GM10847 (cell line): Measurements from ENCODE around the gene SPTLC2.

ENCODE experiments used
- POLR2A ChIP-seq: IDR thresholded peaks from 2 replicates; pipeline ENCODE4 v1.6.1; 2011; ENCODE audit not compliant: insufficient read length; ENCODE audit errors: extremely low read depth

Gene SPTLC2

DNA sequence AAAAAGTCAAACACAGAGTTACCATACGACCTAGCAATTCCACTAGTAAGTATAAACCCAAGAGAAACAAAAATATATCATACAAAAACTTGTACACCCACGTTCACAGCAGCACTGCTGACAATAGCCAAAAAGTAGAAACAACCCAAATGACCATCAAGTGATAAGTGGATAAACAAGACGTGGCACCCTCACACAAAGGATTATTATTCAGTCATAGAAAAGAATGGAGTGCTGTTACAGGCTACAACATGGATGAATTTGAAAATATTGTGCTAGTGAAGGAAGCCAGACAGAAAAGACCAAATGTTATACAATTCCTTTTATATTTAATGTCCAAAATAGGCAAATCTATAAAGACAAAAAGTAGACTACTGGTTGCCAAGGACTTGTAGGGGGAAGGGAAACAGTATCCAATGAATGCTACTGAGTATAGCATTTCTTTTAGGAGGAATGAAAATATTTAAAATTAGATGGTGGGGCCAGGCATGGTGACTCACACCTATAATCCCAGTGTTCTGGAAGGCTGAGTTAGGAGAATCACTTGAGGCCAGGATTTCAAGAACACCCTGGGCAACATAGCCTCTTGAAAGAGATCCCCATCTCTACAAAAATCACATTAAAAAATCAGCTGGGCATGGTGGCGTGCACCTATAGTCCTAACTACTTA is 41.9 kb downstream of the SPTLC2 start:
- TF ChIP-seq POLR2A: no peak

DNA sequence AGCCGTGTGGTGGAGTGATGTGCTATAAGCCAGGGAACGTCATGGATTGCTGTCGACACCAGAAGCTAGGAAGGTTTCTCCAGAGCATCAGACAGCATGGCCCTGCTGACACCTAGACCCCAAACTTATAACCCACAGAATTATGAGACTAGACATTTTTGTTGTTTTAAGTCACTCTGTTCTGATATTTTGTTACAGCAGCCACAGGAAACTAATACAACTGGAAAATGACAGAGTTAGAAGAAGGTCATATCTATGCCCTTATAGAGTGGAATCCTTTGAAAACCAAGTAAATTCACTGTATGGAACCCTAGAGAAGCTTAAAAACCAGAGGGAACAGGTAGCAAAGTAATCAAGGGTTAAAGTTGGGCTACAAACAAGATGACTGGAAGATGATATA is 42.5 kb downstream of the SPTLC2 start:
- TF ChIP-seq POLR2A: no peak

DNA sequence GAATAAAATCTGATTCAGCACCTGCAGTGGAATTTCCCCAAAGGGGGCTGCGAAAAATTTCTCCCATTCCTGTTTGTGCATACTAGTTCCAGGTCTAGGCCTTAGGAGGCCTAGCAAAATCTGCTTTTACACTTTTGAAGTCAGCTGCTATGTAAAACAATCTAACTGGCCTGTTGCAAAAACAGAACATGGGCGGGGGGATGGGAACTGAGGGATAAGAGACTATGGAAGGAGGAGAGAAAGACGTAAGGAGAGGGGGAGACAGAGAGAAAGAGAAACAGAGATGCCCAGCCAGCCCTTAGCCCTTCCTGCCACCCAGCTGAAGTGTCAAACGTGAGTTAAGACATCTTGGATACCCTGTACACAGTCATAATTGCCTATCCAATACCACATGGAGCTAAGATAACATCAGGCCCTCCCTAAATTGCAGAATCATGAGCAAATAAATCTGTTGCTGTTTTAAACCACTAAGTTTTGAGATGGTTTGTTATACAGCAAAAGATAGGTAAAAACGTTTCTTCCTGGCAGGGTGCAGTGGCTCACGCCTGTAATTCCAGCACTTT is 45.6 kb downstream of the SPTLC2 start:
- no peak for TF ChIP-seq POLR2A

DNA sequence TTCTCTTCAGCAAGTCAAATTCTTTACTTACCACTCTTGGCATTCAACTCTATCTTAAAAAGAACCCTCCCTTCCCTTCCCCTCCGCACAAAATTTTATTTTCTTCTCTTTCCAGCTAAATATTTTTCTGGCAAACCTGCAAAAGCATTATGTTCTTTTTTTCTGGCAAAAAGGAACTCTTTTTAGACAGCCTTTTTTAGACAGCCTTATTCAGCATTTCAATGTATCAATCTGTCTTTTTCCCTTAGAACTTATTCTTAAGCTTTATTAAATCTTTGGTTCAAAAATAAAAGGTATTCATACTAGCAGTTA is 50.5 kb downstream of the SPTLC2 start:
- TF ChIP-seq POLR2A: no peak

DNA sequence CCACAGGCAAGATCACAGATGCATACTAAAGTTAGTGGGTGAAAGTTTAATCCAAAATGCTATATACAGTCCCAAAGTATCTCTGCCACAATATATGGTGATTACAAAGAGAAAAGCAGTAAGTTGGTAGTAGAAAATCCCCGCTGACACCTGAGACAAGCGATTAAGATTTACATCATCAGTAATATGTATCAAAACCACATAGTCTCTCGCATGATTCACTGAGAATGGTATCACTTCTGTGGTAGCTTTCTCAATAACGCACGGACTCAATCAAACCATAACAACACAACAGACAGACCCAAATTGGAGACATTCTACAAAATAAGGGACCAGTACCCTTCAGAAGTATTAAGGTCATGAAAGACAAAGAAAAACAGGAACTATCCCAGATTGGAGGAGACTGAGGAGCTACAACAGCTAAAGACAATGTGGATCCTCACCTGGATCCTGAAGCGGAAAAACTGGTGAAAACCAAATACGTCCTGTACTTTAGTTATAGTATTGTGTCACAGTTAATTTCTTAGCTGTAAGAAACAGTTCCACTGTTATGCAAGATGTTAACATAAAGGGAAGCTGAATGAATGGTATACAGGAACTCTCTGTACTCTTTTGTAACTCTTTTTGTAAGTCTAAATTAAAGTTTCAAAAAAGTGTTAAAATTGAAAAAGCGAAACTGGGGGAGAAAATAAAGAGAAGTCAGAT is 51.0 kb downstream of the SPTLC2 start:
- TF ChIP-seq POLR2A: no peak

DNA sequence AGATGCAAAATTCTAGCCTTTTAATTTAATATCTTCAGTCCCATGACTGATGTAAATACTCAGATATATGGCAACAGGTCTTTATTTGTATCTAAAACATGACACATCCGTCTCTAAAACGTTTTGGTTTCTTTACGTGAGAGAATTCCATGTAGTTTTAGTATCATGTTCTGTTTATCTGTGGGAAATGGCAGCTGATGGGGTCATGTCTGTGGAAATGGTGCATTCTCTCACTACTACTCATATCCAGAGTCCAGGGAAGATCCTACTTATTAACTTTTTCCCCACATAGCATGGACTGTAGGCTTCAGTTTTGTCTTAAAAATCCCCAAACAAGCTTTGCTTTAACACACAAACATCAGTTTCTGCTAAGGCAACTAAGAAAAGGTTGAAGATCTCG is 53.8 kb downstream of the SPTLC2 start:
- no peak for TF ChIP-seq POLR2A

DNA sequence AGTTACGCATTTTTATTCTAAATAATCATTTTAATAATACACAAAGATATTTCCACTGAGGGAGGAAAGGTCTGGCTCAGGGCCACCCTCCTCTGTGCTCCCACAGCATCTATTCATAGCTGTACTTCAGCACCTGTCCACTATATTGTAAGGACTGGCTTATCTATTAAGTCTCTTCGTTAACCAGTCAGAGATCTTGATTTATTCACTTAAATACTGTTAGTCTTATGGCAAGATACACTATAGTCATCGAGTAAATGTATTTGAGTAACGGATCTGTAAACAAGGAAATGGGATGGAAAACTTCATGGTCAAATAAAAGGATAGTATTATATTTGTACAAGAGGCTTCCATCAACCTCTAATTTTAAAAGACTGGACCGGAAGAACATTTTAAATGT is 54.6 kb downstream of the SPTLC2 start:
- no peak for TF ChIP-seq POLR2A

DNA sequence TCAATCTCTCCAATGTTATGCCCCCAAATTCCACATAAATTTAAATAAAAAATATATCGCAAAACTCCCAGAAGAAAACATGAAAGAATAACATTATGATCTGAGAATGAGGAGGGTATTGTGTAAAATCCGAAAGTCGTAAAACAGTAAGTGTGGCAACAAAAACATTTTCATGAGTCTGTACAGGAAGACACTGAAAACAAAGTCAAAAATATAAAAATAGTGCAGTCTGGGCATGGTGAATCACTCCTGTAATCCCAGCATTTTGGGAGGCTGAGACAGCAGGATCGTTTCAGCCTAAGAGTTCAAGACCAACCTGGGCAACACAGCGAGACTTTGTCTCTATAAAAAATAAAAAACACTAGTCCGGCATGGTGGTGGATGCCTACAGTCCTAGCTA is 57.1 kb downstream of the SPTLC2 start:
- no peak for TF ChIP-seq POLR2A

DNA sequence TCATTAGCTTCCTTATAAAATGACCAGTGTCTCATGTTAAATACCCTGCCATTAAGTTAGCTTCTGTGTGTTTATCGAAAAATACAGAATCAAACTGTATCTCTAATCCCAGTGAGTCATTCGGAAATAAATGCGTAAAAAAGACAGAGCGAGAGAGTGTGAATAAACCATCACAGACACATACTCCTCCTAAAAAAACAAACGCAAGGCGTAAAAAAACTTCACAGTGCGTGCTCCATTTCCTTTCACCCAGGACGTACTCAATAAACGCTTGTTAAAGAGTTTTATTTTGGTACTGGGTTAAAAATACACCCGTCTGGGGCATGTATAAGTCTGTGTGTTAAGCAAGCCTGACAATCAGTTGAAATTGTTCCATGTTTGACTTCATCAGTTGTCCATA is 59.0 kb downstream of the SPTLC2 start:
- no peak for TF ChIP-seq POLR2A

DNA sequence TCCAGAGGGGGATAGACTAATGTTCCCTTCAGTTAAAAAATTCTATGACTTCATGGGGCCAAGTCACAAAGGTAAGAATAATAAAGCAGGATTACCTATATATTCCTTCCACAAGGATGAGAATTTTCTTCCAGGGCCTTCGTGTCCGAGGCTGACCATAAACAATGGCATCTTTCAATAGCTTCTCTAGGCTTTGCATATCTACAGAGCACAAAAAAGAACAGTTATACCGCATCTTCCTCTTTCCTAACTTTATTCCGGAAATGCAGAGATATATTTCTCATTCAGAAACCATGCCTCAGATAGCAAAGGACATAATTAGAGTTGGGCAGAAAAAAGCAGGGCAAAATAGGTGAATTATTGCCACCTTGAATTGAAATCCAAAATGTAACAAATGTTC is 59.5 kb downstream of the SPTLC2 start:
- no peak for TF ChIP-seq POLR2A

DNA sequence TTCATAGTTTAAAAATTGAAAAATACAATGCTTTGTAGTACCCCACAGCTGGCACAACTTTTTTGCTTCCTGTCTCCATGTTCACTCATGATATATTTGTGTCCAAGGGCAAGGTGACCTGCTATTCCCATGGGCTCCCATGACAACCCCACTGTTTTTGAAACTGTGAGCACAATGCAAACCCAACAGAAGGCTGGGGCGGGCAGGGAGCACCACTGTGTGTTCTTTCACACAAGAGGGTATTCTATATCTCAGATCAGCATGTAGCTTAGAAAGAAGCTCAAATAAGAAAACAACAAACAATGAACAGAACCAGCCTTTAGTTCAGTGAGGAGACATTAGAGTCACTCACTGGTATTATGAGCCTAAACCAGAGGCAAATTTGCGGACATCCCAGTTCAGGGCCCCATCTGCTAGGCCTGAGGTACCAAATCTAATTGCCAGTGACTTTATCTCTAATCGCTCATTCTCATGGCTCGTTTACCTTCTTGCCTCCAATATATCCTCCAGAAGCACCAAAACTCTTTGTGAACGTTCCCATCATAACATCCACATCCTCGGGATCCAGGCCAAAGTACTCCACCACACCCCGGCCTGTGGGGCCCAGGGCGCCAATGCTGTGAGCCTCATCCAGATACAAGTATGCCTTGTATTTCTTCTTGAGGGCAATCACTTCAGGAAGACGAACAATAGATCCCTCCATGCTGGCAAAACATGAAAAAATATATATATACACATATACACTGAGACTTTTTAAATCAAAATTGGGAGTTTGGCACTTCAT is 61.4 kb downstream of the SPTLC2 start:
- no peak for TF ChIP-seq POLR2A

DNA sequence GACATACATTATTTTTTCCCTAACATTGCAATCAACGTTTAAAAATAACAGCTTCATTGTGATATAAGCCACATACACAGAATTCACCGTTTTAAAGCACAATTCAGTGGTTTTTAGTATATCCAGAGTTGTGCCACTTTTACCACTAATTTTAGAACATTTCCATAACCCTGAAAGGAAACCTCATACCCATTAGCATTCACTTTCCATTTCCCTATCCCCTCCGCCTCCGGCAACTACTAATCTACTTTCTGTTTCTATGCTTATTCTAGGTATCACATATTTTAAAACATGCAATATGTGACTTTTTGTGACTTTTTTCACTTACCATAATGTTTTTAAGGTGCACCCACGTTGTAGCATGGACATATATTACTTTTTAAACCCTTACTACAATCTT is 62.2 kb downstream of the SPTLC2 start:
- no peak for TF ChIP-seq POLR2A

DNA sequence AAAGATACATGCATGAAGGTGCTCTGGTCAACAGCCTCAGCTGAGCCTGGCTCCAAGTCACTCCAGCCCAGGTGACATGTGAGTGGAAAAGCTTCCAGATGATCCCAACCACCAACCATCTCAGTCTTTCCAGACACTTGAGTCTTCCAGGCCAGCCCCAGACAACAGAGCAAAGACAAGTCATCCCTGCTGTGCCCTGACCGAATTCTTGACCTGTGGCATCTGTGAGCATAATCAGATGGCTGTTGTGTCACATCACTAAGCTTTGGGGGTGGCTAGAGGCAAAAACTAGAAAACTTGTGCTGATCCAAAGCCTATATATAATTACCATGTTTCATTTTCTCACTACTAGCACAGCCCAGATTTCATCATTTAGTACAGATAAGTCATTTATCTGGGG is 67.0 kb downstream of the SPTLC2 start:
- TF ChIP-seq POLR2A: no peak

DNA sequence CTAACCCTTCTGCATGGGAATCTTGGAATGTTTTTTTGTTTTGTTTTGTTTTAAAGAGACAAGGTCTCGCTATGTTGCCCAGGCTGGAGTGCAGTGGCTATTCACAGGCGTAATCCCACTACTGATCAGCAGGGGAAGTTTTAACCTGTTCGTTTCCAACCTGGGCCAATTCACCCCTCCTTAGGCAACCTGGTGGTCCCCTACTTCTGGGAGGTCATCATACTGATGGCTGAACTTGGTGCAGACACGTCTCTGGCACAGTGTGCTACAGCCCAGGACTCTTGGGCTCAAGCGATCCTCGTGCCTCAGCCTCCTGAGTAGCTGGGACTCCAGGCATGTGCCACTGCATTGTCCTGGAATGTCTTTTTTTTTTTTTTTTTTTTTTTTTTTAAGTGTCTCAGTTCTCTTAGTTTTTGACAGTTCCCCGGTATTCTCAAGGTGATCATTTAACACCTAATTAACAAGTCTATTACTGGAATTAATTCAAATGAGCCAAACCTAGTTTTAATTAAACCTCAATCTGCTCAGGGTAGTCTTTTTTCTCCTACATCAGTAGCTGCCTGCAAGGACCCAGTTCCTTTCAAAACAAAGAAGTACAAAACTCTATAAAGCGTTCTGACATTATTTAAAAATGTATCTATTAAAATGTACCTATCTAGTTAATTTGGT is 68.8 kb downstream of the SPTLC2 start:
- TF ChIP-seq POLR2A: no peak

DNA sequence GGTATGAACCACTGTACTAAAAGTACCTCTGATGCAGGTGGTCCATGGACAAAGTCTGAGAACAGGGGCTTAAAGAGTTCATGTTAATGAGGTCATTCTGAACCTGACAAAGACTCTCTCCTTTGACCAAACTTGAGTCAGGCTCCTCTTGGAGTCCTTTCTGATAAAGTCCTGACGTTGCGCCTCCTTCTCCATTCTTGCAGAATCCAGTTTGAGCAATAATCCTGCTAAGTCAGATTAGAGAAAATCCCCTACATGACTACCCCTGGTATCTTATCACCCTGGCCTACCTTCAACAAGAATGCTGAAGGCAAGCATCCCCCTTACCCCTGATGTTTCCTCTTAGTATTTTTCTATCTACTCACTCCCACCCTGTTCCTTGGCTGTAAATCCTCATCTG is 71.9 kb downstream of the SPTLC2 start:
- TF ChIP-seq POLR2A: no peak
